Esophagus squamous epithelium (tissue), 5 donors: ENCODE measurements around the gene RTN4RL1. TPM values are rescaled to one million over a fixed set of nuclear protein-coding genes. Genes with fewer than 3 reads are reported as not detected.
A peak's percentile ranks its signal among the peaks of the same experiment; 100 is the strongest.

ENCODE experiments used
- DNase-seq: peaks from one replicate; lab custom pipeline; 2025; lab: John Stamatoyannopoulos, UW
- H3K27ac ChIP-seq, 4 donors: fragments of 200-600 bp; sonication (generic); one replicate each; pipeline ENCODE4 v1.5.1; 2016 to 2019; ENCODE audit warnings: mild to moderate bottlenecking in 1 of 4
- H3K27me3 ChIP-seq, 4 donors: fragments of 200-600 bp; sonication (generic); 1 replicate in 3 of 4; 2 replicates in 1 of 4; pipeline versions ENCODE4 v1.5.1 to v1.6.0; 2017 to 2021; ENCODE audit warnings: antibody characterized with exemption in 1 of 4
- H3K36me3 ChIP-seq, 3 donors: fragments of 200-600 bp; sonication (generic); one replicate each; pipeline ENCODE4 v1.5.1; 2016 to 2019
- H3K4me1 ChIP-seq, 3 donors: fragments of 200-600 bp; sonication (generic); one replicate each; pipeline ENCODE4 v1.5.1; 2017 to 2019
- H3K4me3 ChIP-seq, 4 donors: fragments of 200-600 bp; sonication (generic); 1 replicate in 3 of 4; 2 replicates in 1 of 4; pipeline ENCODE4 v1.5.1; 2016 to 2019; ENCODE audit warnings: mild to moderate bottlenecking in 2 of 4, moderate library complexity in 1 of 4
- H3K9me3 ChIP-seq, 3 donors: fragments of 200-600 bp; sonication (generic); one replicate each; pipeline ENCODE4 v1.5.1; 2016 to 2019
- POLR2A ChIP-seq, 4 donors: fragments of 450-650 bp; IDR thresholded peaks; one replicate each; pipeline ENCODE4 v1.6.1; 2017; ENCODE audit warnings: antibody characterized with exemption in 4 of 4, mild to moderate bottlenecking in 4 of 4, moderate library complexity in 3 of 4
- WGBS, 2 donors: methylation state at CpG; one replicate each; pipeline ENCODE4 v1.1.5; 2018; 5-methylcytosine and 5-hydroxymethylcytosine counted together
- intact Hi-C: fragments of 100-400 bp; cut with DNase I; formaldehyde crosslinking; loops from one replicate; pipeline ENCODE4 v1.15.0; 2022
- total RNA-seq, 4 donors: library from RNA; depleted of rRNA; stranded (reverse); fragments of >200 nt; gene quantifications; one replicate each; pipeline ENCODE4 v1.1.0, GENCODE V29; 2016
- TF ChIP-seq, protein P1 (sequence below), 6 experiments: fragments of 450-650 bp in 4 of 6; fragments of 200-600 bp in 2 of 6; sonication (generic) in 2 of 6; IDR thresholded peaks; one replicate each; pipeline ENCODE4 v1.5.1; 2016 to 2019; ENCODE audit warnings: antibody characterized with exemption in 6 of 6, mild to moderate bottlenecking in 4 of 6, moderate library complexity in 4 of 6
- donor health status: DM: yes; HTN: yes; CAD: no.

RTN4RL1 gene
- total RNA-seq, 4 donors from 2014 or later = 1.1 to 4.0 (median 2.0) TPM

GRCh38 chr17:1939981-1940809 is 84.9 kb downstream of the RTN4RL1 start:
- intact Hi-C loops = no loop called here

DNA sequence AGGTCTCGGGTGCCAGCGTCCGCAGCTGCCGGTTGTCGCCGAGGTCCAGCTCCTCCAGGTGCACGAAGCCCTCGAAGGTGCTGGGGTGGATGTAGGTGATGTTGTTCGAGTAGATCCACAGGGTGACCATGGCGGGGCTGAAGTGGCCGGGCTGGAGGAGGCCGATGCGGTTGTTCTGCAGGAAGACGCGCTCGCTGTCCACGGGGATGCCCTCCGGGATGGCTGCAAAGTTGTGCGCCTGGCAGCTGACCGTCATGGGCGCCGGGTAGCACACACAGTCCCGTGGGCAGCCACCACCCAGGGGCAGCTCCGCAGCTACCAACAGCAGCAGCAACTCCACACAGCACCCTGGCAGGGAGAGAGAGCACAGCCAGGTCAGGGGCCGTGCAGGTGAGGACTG is 87.7 kb downstream of the RTN4RL1 start:
- H3K27me3 ChIP-seq = no peaks in the 10 kb centered on the region
- peaks cover 0 to 10% (median 0%) of the 10 kb centered on the region in 3 donors for H3K36me3 ChIP-seq
- WGBS, 2 donors = 94% methylated on average over 10 of the region's 25 CpGs; no CpG with 5 or more reads in 1 of the 2 donors
- H3K27ac ChIP-seq = no peak overlapping the region
- intact Hi-C loops = no loop called here
- no peak for TF ChIP-seq POLR2A (IDR thresholded peaks at IDR 0.05)
- TF ChIP-seq, protein P1, sequence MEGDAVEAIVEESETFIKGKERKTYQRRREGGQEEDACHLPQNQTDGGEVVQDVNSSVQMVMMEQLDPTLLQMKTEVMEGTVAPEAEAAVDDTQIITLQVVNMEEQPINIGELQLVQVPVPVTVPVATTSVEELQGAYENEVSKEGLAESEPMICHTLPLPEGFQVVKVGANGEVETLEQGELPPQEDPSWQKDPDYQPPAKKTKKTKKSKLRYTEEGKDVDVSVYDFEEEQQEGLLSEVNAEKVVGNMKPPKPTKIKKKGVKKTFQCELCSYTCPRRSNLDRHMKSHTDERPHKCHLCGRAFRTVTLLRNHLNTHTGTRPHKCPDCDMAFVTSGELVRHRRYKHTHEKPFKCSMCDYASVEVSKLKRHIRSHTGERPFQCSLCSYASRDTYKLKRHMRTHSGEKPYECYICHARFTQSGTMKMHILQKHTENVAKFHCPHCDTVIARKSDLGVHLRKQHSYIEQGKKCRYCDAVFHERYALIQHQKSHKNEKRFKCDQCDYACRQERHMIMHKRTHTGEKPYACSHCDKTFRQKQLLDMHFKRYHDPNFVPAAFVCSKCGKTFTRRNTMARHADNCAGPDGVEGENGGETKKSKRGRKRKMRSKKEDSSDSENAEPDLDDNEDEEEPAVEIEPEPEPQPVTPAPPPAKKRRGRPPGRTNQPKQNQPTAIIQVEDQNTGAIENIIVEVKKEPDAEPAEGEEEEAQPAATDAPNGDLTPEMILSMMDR (IDR thresholded peaks at IDR 0.05) = no peak
- H3K4me3 ChIP-seq = no peak overlapping the region
- DNase-seq = no peak
- H3K4me1 ChIP-seq = peaks cover 1 to 11% (median 2%) of the 10 kb centered on the region in 3 donors
- no peaks in the 10 kb centered on the region for H3K9me3 ChIP-seq

More at GRCh38 chr17:1939981-1940809, 84.9 kb downstream of the RTN4RL1 start:
- 60 to 82% methylated on average over 13 to 17 of the region's 27 CpGs for WGBS, 2 donors
- Histone ChIP-seq H3K9me3 (no peaks in the 10 kb centered on the region), H3K27ac (peak overlapping the region in 1 of 4 donors; percentile 28), H3K36me3 (peaks cover 0 to 10% (median 0%) of the 10 kb centered on the region in 3 donors), H3K4me3 (no peak overlapping the region), H3K4me1 (peaks cover 0 to 8% (median 0%) of the 10 kb centered on the region in 3 donors), H3K27me3 (no peaks in the 10 kb centered on the region)
- no peak for DNase-seq
- TF ChIP-seq, protein P1 (IDR thresholded peaks at IDR 0.05) = no peak
- TF ChIP-seq POLR2A (IDR thresholded peaks at IDR 0.05) = no peak

GRCh38 chr17:1936766-1937165 is 88.4 kb downstream of the RTN4RL1 start:
- TF ChIP-seq, protein P1 (IDR thresholded peaks at IDR 0.05) = no peak

DNA sequence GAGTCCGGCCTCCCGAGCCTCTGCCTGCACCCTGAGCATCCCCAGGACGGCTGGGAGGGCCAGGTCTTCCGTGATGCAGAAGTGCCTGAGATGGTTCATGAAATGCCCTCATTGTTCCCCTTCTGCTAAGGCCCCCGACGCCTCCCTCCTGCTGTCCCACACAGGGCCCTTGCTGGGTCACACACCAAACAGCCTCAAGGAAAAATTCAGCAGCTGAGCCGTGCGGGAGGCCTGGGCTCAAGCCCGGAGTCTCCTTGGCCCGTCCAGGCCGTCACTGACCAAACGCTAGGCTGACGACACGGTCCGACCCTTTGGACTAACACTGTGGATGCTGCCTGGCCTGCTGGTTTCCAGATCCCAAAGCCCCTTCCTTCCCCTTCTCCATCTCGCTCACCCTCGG is 90.2 kb downstream of the RTN4RL1 start:
- Histone ChIP-seq H3K27ac (no peak overlapping the region), H3K27me3 (peaks cover 0 to 6% (median 0%) of the 10 kb centered on the region in 4 donors), H3K36me3 (peaks cover 0 to 10% (median 0%) of the 10 kb centered on the region in 3 donors), H3K4me1 (peaks cover 3 to 11% (median 8%) of the 10 kb centered on the region in 3 donors), H3K4me3 (no peak overlapping the region), H3K9me3 (no peaks in the 10 kb centered on the region)
- TF ChIP-seq POLR2A (IDR thresholded peaks at IDR 0.05) = no peak
- TF ChIP-seq, protein P1 (IDR thresholded peaks at IDR 0.05) = no peak
- 85 to 89% methylated on average over 8 to 9 of the region's 17 CpGs for WGBS, 2 donors
- intact Hi-C loops = no loop called here
- DNase-seq = no peak

More at GRCh38 chr17:1936766-1937165, 88.4 kb downstream of the RTN4RL1 start:
- 94 to 95% methylated on average over 5 to 8 of the region's 28 CpGs for WGBS, 2 donors
- DNase-seq = no peak
- Histone ChIP-seq H3K36me3 (peaks cover 0 to 10% (median 0%) of the 10 kb centered on the region in 3 donors), H3K4me1 (peaks cover 3 to 18% (median 8%) of the 10 kb centered on the region in 3 donors), H3K4me3 (no peak overlapping the region), H3K9me3 (no peaks in the 10 kb centered on the region), H3K27ac (no peak overlapping the region), H3K27me3 (no peaks in the 10 kb centered on the region)
- intact Hi-C loops = no loop called here
